K562 (cell line): ENCODE data around the gene ZNF738. TPM values are rescaled to one million over a fixed set of nuclear protein-coding genes. Genes with fewer than 3 reads are reported as not detected.

Experiments used
- ATAC-seq: fragments of 200-7000 bp; cut with Tn5 transposase; 3 replicates; pipeline ENCODE4 v1.9.1; 2020; ENCODE audit warnings: moderate library complexity
- BruUV-seq: library from RNA; stranded (reverse); fragments of 400-500 nt; replicated peaks from 2 replicates; lab custom pipeline; 2021; lab: Mats Ljungman, UMichigan
- CTCF ChIA-PET: fragments of 300-600 bp; formaldehyde crosslinking; extraction: SDS; loops from one replicate; lab custom pipeline; 2021; ENCODE audit warnings: low intra/inter-chr PET ratio; lab: Yijun Ruan, JAX
- POLR2A ChIA-PET: fragments of 300-600, 350-650 bp; sonication (Branson Sonifier 250); formaldehyde crosslinking; extraction: SDS; loops from one replicate; lab custom pipeline; 2021; ENCODE audit warnings: antibody characterized with exemption, inconsistent platforms; lab: Yijun Ruan, JAX
- DNase-seq, 4 experiments: peaks; one replicate each; pipeline versions ENCODE4 v3.0.0 to v3.0.0-alpha.2; 2011 to 2018; ENCODE audit warnings: low spot score in 3 of 4, mixed read lengths in 3 of 4; ENCODE audit errors: extremely low read depth in 1 of 4
- FAIRE-seq: peaks from 2 replicates; lab custom pipeline; 2011; peaks lifted over from hg19 to GRCh38; lab: Jason Lieb, UNC
- H2AFZ ChIP-seq: 2 replicates; pipeline ENCODE4 v1.6.0; 2011; ENCODE audit warnings: low read depth, low read length, control low read depth, inconsistent platforms
- H3K27ac ChIP-seq: fragments of 200-600 bp; 3 replicates; pipeline ENCODE4 v1.8.0; 2011; ENCODE audit warnings: low read depth, mild to moderate bottlenecking, control low read depth, inconsistent platforms, low read length, moderate library complexity, mixed read lengths; ENCODE audit errors: extremely low read depth
- H3K27me3 ChIP-seq, 2 experiments: fragments of 300-600 bp in 1 of 2; 2 replicates in 1 of 2; 3 replicates in 1 of 2; pipeline versions ENCODE4 v1.6.0 to v1.8.0; 2011; ENCODE audit warnings: inconsistent platforms in 2 of 2, low read length in 2 of 2, mild to moderate bottlenecking in 1 of 2, mixed read lengths in 1 of 2, moderate library complexity in 1 of 2; ENCODE audit not compliant: control insufficient read depth in 2 of 2, insufficient read depth in 2 of 2
- H3K36me3 ChIP-seq: fragments of 300-600 bp; 3 replicates; pipeline ENCODE4 v1.8.0; 2011; ENCODE audit warnings: mild to moderate bottlenecking, low read length, inconsistent platforms; ENCODE audit not compliant: control insufficient read depth, insufficient read depth
- H3K4me1 ChIP-seq, 2 experiments: fragments of 200-600 bp in 1 of 2; replicated peaks in 1 of 2; 2 replicates in 1 of 2; 3 replicates in 1 of 2; pipeline versions ENCODE4 v1.5.1 to v1.8.0; 2011; ENCODE audit warnings: inconsistent platforms in 2 of 2, low read length in 2 of 2, mild to moderate bottlenecking in 1 of 2, mixed read lengths in 1 of 2, moderate library complexity in 1 of 2; ENCODE audit not compliant: control insufficient read depth in 2 of 2, insufficient read depth in 2 of 2
- H3K4me2 ChIP-seq: 2 replicates; pipeline ENCODE4 v1.6.1; 2011; ENCODE audit warnings: low read length, control low read depth, inconsistent platforms, mixed read lengths; ENCODE audit not compliant: insufficient read depth
- H3K4me3 ChIP-seq: fragments of 200-600 bp; sonication (generic), shearing (Covaris generic); 2 replicates; pipeline ENCODE4 v1.5.1; 2016; ENCODE audit warnings: control low read depth, inconsistent platforms
- H3K79me2 ChIP-seq: fragments of 200-600 bp; 3 replicates; pipeline ENCODE4 v1.8.0; 2011; ENCODE audit warnings: low read length, inconsistent platforms; ENCODE audit not compliant: control insufficient read depth, insufficient read depth
- H3K9ac ChIP-seq, 2 experiments: 2 replicates each; pipeline versions ENCODE4 v1.6.0 to v1.6.1; 2011; ENCODE audit warnings: low read depth in 2 of 2, low read length in 2 of 2, control low read depth in 1 of 2, inconsistent platforms in 1 of 2, mild to moderate bottlenecking in 1 of 2, mixed read lengths in 1 of 2; ENCODE audit not compliant: insufficient read depth in 1 of 2
- H3K9me1 ChIP-seq: one replicate; pipeline ENCODE4 v1.6.0; 2011; ENCODE audit warnings: inconsistent platforms, mild to moderate bottlenecking, low read length, moderate library complexity; ENCODE audit not compliant: control insufficient read depth, insufficient read depth
- H3K9me3 ChIP-seq: replicated peaks from 2 replicates; pipeline ENCODE4 v1.5.1; 2011; ENCODE audit warnings: low read depth, low read length, inconsistent platforms; ENCODE audit not compliant: control insufficient read depth, insufficient read depth
- H4K20me1 ChIP-seq: replicated peaks from 2 replicates; pipeline ENCODE4 v1.6.1; 2011; ENCODE audit warnings: low read length, inconsistent platforms, mixed read lengths; ENCODE audit not compliant: control insufficient read depth, insufficient read depth
- AFF1 ChIP-seq, 2 experiments: fragments of 450-650 bp; IDR thresholded peaks; 2 replicates each; pipeline ENCODE4 v1.6.1; 2018; ENCODE audit warnings: mild to moderate bottlenecking in 2 of 2, low read depth in 1 of 2; ENCODE audit not compliant: partially characterized antibody in 2 of 2
- BCOR ChIP-seq: fragments of 450-650 bp; IDR thresholded peaks from 2 replicates; pipeline ENCODE4 v1.6.1; 2016
- HLTF ChIP-seq: fragments of 450-650 bp; IDR thresholded peaks from 2 replicates; pipeline ENCODE4 v1.6.1; 2016
- HMG20B ChIP-seq: fragments of 250-450 bp; sonication (Bioruptor Pico); IDR thresholded peaks from 2 replicates; pipeline ENCODE4 v1.5.0; 2021; ENCODE audit warnings: mild to moderate bottlenecking
- RUNX1 ChIP-seq: sonication (generic); IDR thresholded peaks from 2 replicates; pipeline ENCODE4 v1.6.1; 2016; ENCODE audit warnings: antibody characterized with exemption, low read depth
- STAT5B ChIP-seq: fragments of 250-450 bp; sonication (Bioruptor Pico); IDR thresholded peaks from 2 replicates; pipeline ENCODE4 v1.8.0; 2021; ENCODE audit warnings: mild to moderate bottlenecking, inconsistent platforms
- TCF3 ChIP-seq: sonication (generic); formaldehyde crosslinking; IDR thresholded peaks from 2 replicates; pipeline ENCODE4 v1.4.0; 2020; ENCODE audit warnings: mild to moderate bottlenecking, missing genetic modification reagents
- XRCC5 ChIP-seq: fragments of 200-400 bp; formaldehyde crosslinking; IDR thresholded peaks from 2 replicates; pipeline ENCODE4 v1.6.1; 2017; ENCODE audit warnings: low read depth, mild to moderate bottlenecking, low read length
- ZKSCAN3 ChIP-seq: fragments of 250-450 bp; sonication (Bioruptor Pico); IDR thresholded peaks from 2 replicates; pipeline ENCODE4 v1.4.0; 2020
- ZNF583 ChIP-seq: fragments of 250-450 bp; sonication (Bioruptor Pico); IDR thresholded peaks from 2 replicates; pipeline ENCODE4 v1.4.0; 2020
- ZNF655 ChIP-seq: fragments of 250-450 bp; sonication (Bioruptor Pico); IDR thresholded peaks from 2 replicates; pipeline ENCODE4 v1.5.0; 2021
- WGBS: fragments of 100-300 bp; shearing (Covaris generic); methylation state at CpG from one replicate; pipeline ENCODE4 v1.1.6; 2016; ENCODE audit warnings: low coverage, mixed read lengths; ENCODE audit not compliant: insufficient coverage; ENCODE audit errors: missing lambda C conversion rate; 5-methylcytosine and 5-hydroxymethylcytosine counted together
- in situ Hi-C: fragments of 300-500 bp; cut with MboI; formaldehyde crosslinking; loops from 4 replicates; pipeline ENCODE4 v1.15.0; 2018; ENCODE audit warnings: inconsistent platforms, mixed read lengths
- intact Hi-C: fragments of 100-400 bp; cut with micrococcal nuclease; formaldehyde crosslinking; loops from 2 replicates; pipeline ENCODE4 v1.14.2; 2022
- polyA plus RNA-seq, 8 experiments: library from polyadenylated mRNA; depleted of rRNA in 4 of 8; stranded (reverse) in 5 of 8; unstranded in 3 of 8; fragments of >200 nt; fragmentation: Nextera tagmentation in 2 of 8; fragmentation: Illumina TruSeq in 1 of 8; extraction: Ambion mirVana in 2 of 8; extraction: Trizol in 1 of 8; gene quantifications; 2 replicates each; pipeline versions ENCODE4 v1.2.1 to v1.2.3, GENCODE V29; 2011 to 2014; ENCODE audit warnings: inconsistent platforms in 1 of 8, missing spikeins in 1 of 8
- total RNA-seq, 7 experiments: library from RNA; depleted of rRNA in 6 of 7; stranded (reverse); fragments of >200 nt in 6 of 7; fragmentation: Illumina TruSeq in 2 of 7; extraction: Trizol in 2 of 7; gene quantifications; 2 replicates each; pipeline versions ENCODE4 v1.2.1 to v1.2.3, GENCODE V29; 2011 to 2021; ENCODE audit warnings: low replicate concordance in 1 of 7

The ZNF738 gene
- total and polyA plus RNA-seq, 9 of the 15 experiments (the other 6 are each of a cell fraction or from before 2014, with no cell fraction given): 5.6 to 15.0 (median 8.6) TPM

GRCh38 chr19:21402303-21402985, 43.6 kb downstream of the ZNF738 start:
- H3K27ac ChIP-seq: no peak overlapping the region
- H3K4me2 ChIP-seq: no peak overlapping the region
- DNase-seq: no peak
- intact Hi-C loops: no loop called here
- CTCF ChIA-PET: no interaction called here
- H4K20me1 ChIP-seq: no peaks in the 10 kb centered on the region
- H3K36me3 ChIP-seq: peaks cover 25% of the 10 kb centered on the region; the same call in 1 of the 3 replicates
- BruUV-seq: no TSS peak
- H3K9me3 ChIP-seq: no peaks in the 10 kb centered on the region
- no peak for TF ChIP-seq STAT5B (CRISPR knock-in tag)
- TF ChIP-seq TCF3 (CRISPR knock-in tag): no peak
- no peak for TF ChIP-seq ZNF583 (CRISPR knock-in tag)
- no peak for TF ChIP-seq HLTF
- no peak for TF ChIP-seq AFF1 (IDR thresholded peaks at IDR 0.05; ENCODE audit: low read depth in 1 of 2, partially characterized antibody in 2 of 2)
- no peak for TF ChIP-seq HMG20B (CRISPR knock-in tag)
- no peak for TF ChIP-seq ZNF655 (CRISPR knock-in tag)
- no peak for TF ChIP-seq XRCC5
- no peak for TF ChIP-seq ZKSCAN3
- no peak for TF ChIP-seq BCOR
- TF ChIP-seq RUNX1: no peak
- no peak for ATAC-seq
- FAIRE-seq: no peak
- POLR2A ChIA-PET: no interaction called here
- 91% methylated on average over 1 of the region's 1 CpG for WGBS
- H3K9me1 ChIP-seq: no peaks in the 10 kb centered on the region
- H3K27me3 ChIP-seq: no peaks in the 10 kb centered on the region
- H3K4me3 ChIP-seq: no peak overlapping the region
- peaks cover 0 to 3% of the 10 kb centered on the region in 2 experiments; a peak in 2 of 5 replicates for H3K4me1 ChIP-seq
- H3K79me2 ChIP-seq: peaks cover 14% of the 10 kb centered on the region
- H2AFZ ChIP-seq: no peak overlapping the region
- in situ Hi-C loops: no loop called here
- H3K9ac ChIP-seq: no peak overlapping the region
